Lung (tissue), 12 donors: Measurements from ENCODE around the gene ACIN1. TPM values are rescaled to one million over a fixed set of nuclear protein-coding genes. Genes with fewer than 3 reads are reported as not detected.

ENCODE experiments used
- ATAC-seq: fragments of 200-7000 bp; cut with Tn5 transposase; one replicate; pipeline ENCODE4 v1.9.1; 2020; ENCODE audit warnings: moderate number of reproducible peaks; ENCODE audit not compliant: insufficient read depth, low FRiP score
- DNase-seq, 3 donors: peaks; one replicate each; pipeline ENCODE4 v3.0.0-alpha.2; 2013 to 2017
- H3K27ac ChIP-seq, 2 donors: one replicate each; pipeline ENCODE4 v1.5.1; 2013; ENCODE audit warnings: mild to moderate bottlenecking in 2 of 2, moderate library complexity in 2 of 2, control low read depth in 1 of 2, inconsistent platforms in 1 of 2, low read depth in 1 of 2, low read length in 1 of 2
- H3K27me3 ChIP-seq, 3 donors: one replicate each; pipeline ENCODE4 v1.5.1; 2013; ENCODE audit warnings: low read length in 2 of 3; ENCODE audit not compliant: control insufficient read depth in 3 of 3, insufficient read depth in 3 of 3
- H3K36me3 ChIP-seq, 4 donors: one replicate each; pipeline ENCODE4 v1.5.1; 2013; ENCODE audit warnings: low read length in 4 of 4, mild to moderate bottlenecking in 1 of 4, moderate library complexity in 1 of 4; ENCODE audit not compliant: control insufficient read depth in 4 of 4, insufficient read depth in 4 of 4
- H3K4me1 ChIP-seq, 5 donors: one replicate each; pipeline ENCODE4 v1.5.1; 2013; ENCODE audit warnings: low read length in 5 of 5, mild to moderate bottlenecking in 2 of 5, moderate library complexity in 1 of 5; ENCODE audit not compliant: control insufficient read depth in 5 of 5, insufficient read depth in 5 of 5
- H3K4me3 ChIP-seq: one replicate; pipeline ENCODE4 v1.5.1; 2013; ENCODE audit warnings: mild to moderate bottlenecking, control low read depth, moderate library complexity
- H3K9ac ChIP-seq, 2 donors: one replicate each; pipeline ENCODE4 v1.5.1; 2013; ENCODE audit warnings: low read length in 2 of 2, control low read depth in 1 of 2; ENCODE audit not compliant: insufficient read depth in 1 of 2
- H3K9me3 ChIP-seq, 4 donors: one replicate each; pipeline ENCODE4 v1.5.1; 2013; ENCODE audit warnings: low read length in 3 of 4, mild to moderate bottlenecking in 1 of 4, moderate library complexity in 1 of 4; ENCODE audit not compliant: control insufficient read depth in 4 of 4, insufficient read depth in 3 of 4
- WGBS, 2 donors: extraction: QIAGEN DNeasy Blood & Tissue Kit; methylation state at CpG; one replicate each; pipeline ENCODE4 v1.1.7; 2013; 5-methylcytosine and 5-hydroxymethylcytosine counted together
- polyA plus RNA-seq, 2 donors: library from polyadenylated mRNA; stranded (reverse); fragments of 200-250 nt; gene quantifications; one replicate each; pipeline ENCODE4 v1.2.1, GENCODE V29; 2013
- total RNA-seq, 2 donors: library from RNA; depleted of rRNA in 1 of 2; stranded (reverse); fragments of >200 nt in 1 of 2; gene quantifications; one replicate each; pipeline ENCODE4 v1.2.1, GENCODE V29; 2014 to 2021
- TF ChIP-seq, protein P1 (sequence below): IDR thresholded peaks from 2 replicates; pipeline ENCODE4 v1.5.1; 2012; ENCODE audit warnings: mild to moderate bottlenecking; ENCODE audit errors: control extremely low read depth, extremely low read depth
- donor health status: control.
- donor health status: control.
- donor health status: Bipolar disorder and iron deficiency.
- donor health status: healthy.
- donor health status: DM: yes; HTN: yes; CAD: no.

Gene ACIN1
- total and polyA plus RNA-seq, 4 donors, result 76.3 to 154 (median 115) TPM

GRCh38 chr14:23020143-23021128 is 74.5 kb downstream of the ACIN1 start:
- ATAC-seq (no peak), DNase-seq (no peak)
- Histone ChIP-seq H3K4me3 (no peak overlapping the region), H3K9ac (no peak overlapping the region), H3K4me1 (peaks cover 0 to 7% (median 0%) of the 10 kb centered on the region in 5 donors), H3K27me3 (no peaks in the 10 kb centered on the region), H3K9me3 (no peaks in the 10 kb centered on the region), H3K36me3 (peaks cover 0 to 8% (median 2%) of the 10 kb centered on the region in 4 donors), H3K27ac (no peak overlapping the region)
- whole genome bisulfite sequencing, 2 donors, result 94 to 96% methylated on average over 7 of the region's 7 CpGs
- TF ChIP-seq, protein P1, sequence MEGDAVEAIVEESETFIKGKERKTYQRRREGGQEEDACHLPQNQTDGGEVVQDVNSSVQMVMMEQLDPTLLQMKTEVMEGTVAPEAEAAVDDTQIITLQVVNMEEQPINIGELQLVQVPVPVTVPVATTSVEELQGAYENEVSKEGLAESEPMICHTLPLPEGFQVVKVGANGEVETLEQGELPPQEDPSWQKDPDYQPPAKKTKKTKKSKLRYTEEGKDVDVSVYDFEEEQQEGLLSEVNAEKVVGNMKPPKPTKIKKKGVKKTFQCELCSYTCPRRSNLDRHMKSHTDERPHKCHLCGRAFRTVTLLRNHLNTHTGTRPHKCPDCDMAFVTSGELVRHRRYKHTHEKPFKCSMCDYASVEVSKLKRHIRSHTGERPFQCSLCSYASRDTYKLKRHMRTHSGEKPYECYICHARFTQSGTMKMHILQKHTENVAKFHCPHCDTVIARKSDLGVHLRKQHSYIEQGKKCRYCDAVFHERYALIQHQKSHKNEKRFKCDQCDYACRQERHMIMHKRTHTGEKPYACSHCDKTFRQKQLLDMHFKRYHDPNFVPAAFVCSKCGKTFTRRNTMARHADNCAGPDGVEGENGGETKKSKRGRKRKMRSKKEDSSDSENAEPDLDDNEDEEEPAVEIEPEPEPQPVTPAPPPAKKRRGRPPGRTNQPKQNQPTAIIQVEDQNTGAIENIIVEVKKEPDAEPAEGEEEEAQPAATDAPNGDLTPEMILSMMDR, result no peak

- no peak for DNase-seq
- Histone ChIP-seq H3K36me3 (peaks cover 0 to 3% (median 0%) of the 10 kb centered on the region in 4 donors), H3K9me3 (no peaks in the 10 kb centered on the region), H3K27ac (no peak overlapping the region), H3K4me3 (no peak overlapping the region), H3K4me1 (peaks cover 0 to 4% (median 0%) of the 10 kb centered on the region in 5 donors), H3K27me3 (no peaks in the 10 kb centered on the region), H3K9ac (no peak overlapping the region)
- ATAC-seq, result no peak
- TF ChIP-seq, protein P1, result no peak
Measured at GRCh38 chr14:23018107-23018506, 76.8 kb downstream of the ACIN1 start.

GRCh38 chr14:23017091-23017490 is 77.8 kb downstream of the ACIN1 start:
- H3K9me3 ChIP-seq, result no peaks in the 10 kb centered on the region
- WGBS, 2 donors, result 87 to 93% methylated on average over 5 of the region's 5 CpGs
- H3K36me3 ChIP-seq, result peaks cover 0 to 3% (median 0%) of the 10 kb centered on the region in 4 donors
- no peak overlapping the region for H3K27ac ChIP-seq
- DNase-seq (no peak), ATAC-seq (no peak)
- H3K9ac ChIP-seq, result no peak overlapping the region
- no peaks in the 10 kb centered on the region for H3K27me3 ChIP-seq
- H3K4me3 ChIP-seq, result no peak overlapping the region
- TF ChIP-seq, protein P1, result no peak
- H3K4me1 ChIP-seq, result peaks cover 0 to under 1% (median 0%) of the 10 kb centered on the region in 5 donors
